ENCODE measurements around the gene MCRS1. TPM values are rescaled to one million over a fixed set of nuclear protein-coding genes. Genes with fewer than 3 reads are reported as not detected.
"Not testable (repeated sequence)": the region's sequence is repeated elsewhere in the genome, so short reads cannot be mapped to it uniquely, and the experiment has no call there.

Gene MCRS1
- total RNA-seq, 2 experiments from 2014 or later, result 83.8 to 83.9 TPM

GRCh38 chr12:49525942-49526341 is 42.0 kb downstream of the MCRS1 start:
- Mint-ChIP-seq H3K27me3 (no peaks in the 10 kb centered on the region), H3K4me3 (no peak overlapping the region), H3K9me3 (no peaks in the 10 kb centered on the region), H3K36me3 (peaks cover 2% of the 10 kb centered on the region), H3K4me1 (peaks cover 3% of the 10 kb centered on the region), H3K27ac (no peak overlapping the region)
- ATAC-seq (ENCODE audit: low read depth) (no peak), DNase-seq (no peak)
- POLR2A ChIA-PET, result no interaction called here

- Mint-ChIP-seq H3K27me3 (no peaks in the 10 kb centered on the region), H3K36me3 (peaks cover 2% of the 10 kb centered on the region), H3K9me3 (no peaks in the 10 kb centered on the region), H3K4me3 (no peak overlapping the region), H3K4me1 (peaks cover 3% of the 10 kb centered on the region), H3K27ac (no peak overlapping the region)
- DNase-seq (no peak), ATAC-seq (ENCODE audit: low read depth) (no peak)
- POLR2A ChIA-PET, result no interaction called here
Measured at GRCh38 chr12:49524660-49525324, 43.1 kb downstream of the MCRS1 start.

GRCh38 chr12:49521389-49521788 is 46.6 kb downstream of the MCRS1 start:
- H3K9me3 Mint-ChIP-seq, result no peaks in the 10 kb centered on the region
- no peak overlapping the region for H3K4me3 Mint-ChIP-seq
- peaks cover 2% of the 10 kb centered on the region for H3K4me1 Mint-ChIP-seq
- H3K27me3 Mint-ChIP-seq, result no peaks in the 10 kb centered on the region
- no peak overlapping the region for H3K27ac Mint-ChIP-seq
- POLR2A ChIA-PET, result no interaction called here
- peaks cover 2% of the 10 kb centered on the region for H3K36me3 Mint-ChIP-seq
- ATAC-seq (ENCODE audit: low read depth) (no peak), DNase-seq (no peak)

- no peak for ATAC-seq (ENCODE audit: low read depth)
- POLR2A ChIA-PET, result interaction anchor here (0.7 kb wide), 1 partner anchor 34 kb away, joined by 3 read pairs; no protein-coding TSS in a partner anchor
Measured at GRCh38 chr12:49519574-49519936, 48.4 kb downstream of the MCRS1 start.

GRCh38 chr12:49518914-49519573 is 48.9 kb downstream of the MCRS1 start:
- peaks cover 2% of the 10 kb centered on the region for H3K4me1 Mint-ChIP-seq
- no peak overlapping the region for H3K4me3 Mint-ChIP-seq
- no peaks in the 10 kb centered on the region for H3K27me3 Mint-ChIP-seq
- H3K36me3 Mint-ChIP-seq, result no peaks in the 10 kb centered on the region
- no peak overlapping the region for H3K27ac Mint-ChIP-seq
- no peaks in the 10 kb centered on the region for H3K9me3 Mint-ChIP-seq
- peak; percentile 33 for ATAC-seq (ENCODE audit: low read depth)
- no peak for DNase-seq
- POLR2A ChIA-PET, result no interaction called here

More at GRCh38 chr12:49519574-49519936, 48.4 kb downstream of the MCRS1 start:
- no peak overlapping the region for H3K27ac Mint-ChIP-seq
- no peaks in the 10 kb centered on the region for H3K36me3 Mint-ChIP-seq
- H3K4me3 Mint-ChIP-seq, result no peak overlapping the region
- H3K27me3 Mint-ChIP-seq, result no peaks in the 10 kb centered on the region
- H3K4me1 Mint-ChIP-seq, result peaks cover 2% of the 10 kb centered on the region
- H3K9me3 Mint-ChIP-seq, result no peaks in the 10 kb centered on the region
- DNase-seq, result no peak

GRCh38 chr12:49515266-49515665 is 52.7 kb downstream of the MCRS1 start:
- POLR2A ChIA-PET, result interaction anchor here (2.6 kb wide), 1 partner anchor 148 kb away, joined by 13 read pairs; the partner anchor contains the start of gene SPATS2
- Mint-ChIP-seq H3K27me3 (peaks cover 1% of the 10 kb centered on the region), H3K36me3 (no peaks in the 10 kb centered on the region), H3K9me3 (no peaks in the 10 kb centered on the region), H3K27ac (no peak overlapping the region), H3K4me3 (no peak overlapping the region), H3K4me1 (peaks cover 2% of the 10 kb centered on the region)
- ATAC-seq (ENCODE audit: low read depth) (no peak), DNase-seq (no peak)

- ATAC-seq (ENCODE audit: low read depth), result no peak
- no peak for DNase-seq
- Mint-ChIP-seq H3K4me3 (no peak overlapping the region), H3K27me3 (peaks cover 1% of the 10 kb centered on the region), H3K36me3 (no peaks in the 10 kb centered on the region), H3K4me1 (no peaks in the 10 kb centered on the region), H3K9me3 (no peaks in the 10 kb centered on the region), H3K27ac (no peak overlapping the region)
- POLR2A ChIA-PET, result interaction anchor here (2.4 kb wide), 1 partner anchor 154 kb away, joined by 13 read pairs; no protein-coding TSS in a partner anchor
Measured at GRCh38 chr12:49512546-49512945, 55.4 kb downstream of the MCRS1 start.

GRCh38 chr12:49511410-49511809 is 56.5 kb downstream of the MCRS1 start:
- no peak for ATAC-seq (ENCODE audit: low read depth)
- POLR2A ChIA-PET, result interaction anchor here (0.5 kb wide), 1 partner anchor 231 kb away, joined by 4 read pairs; no protein-coding TSS in a partner anchor
- peaks cover 1% of the 10 kb centered on the region for H3K27me3 Mint-ChIP-seq
- H3K4me1 Mint-ChIP-seq, result no peaks in the 10 kb centered on the region
- DNase-seq, result no peak
- H3K9me3 Mint-ChIP-seq, result no peaks in the 10 kb centered on the region
- H3K27ac Mint-ChIP-seq, result no peak overlapping the region
- H3K36me3 Mint-ChIP-seq, result no peaks in the 10 kb centered on the region
- no peak overlapping the region for H3K4me3 Mint-ChIP-seq

GRCh38 chr12:49509681-49510080 is 58.3 kb downstream of the MCRS1 start:
- H3K27me3 Mint-ChIP-seq; H3K36me3 Mint-ChIP-seq; H3K4me1 Mint-ChIP-seq; H3K9me3 Mint-ChIP-seq; POLR2A ChIA-PET; DNase-seq; H3K4me3 Mint-ChIP-seq; H3K27ac Mint-ChIP-seq; ATAC-seq (ENCODE audit: low read depth): not testable (repeated sequence)

Other genes starting within 250 kb of the MCRS1 start
- gene TROAP, start 244.9 kb downstream of the MCRS1 start, total RNA-seq, result 10 to 100 TPM; 73.8 to 80.4 TPM
- gene C1QL4, start 231.0 kb downstream of the MCRS1 start, total RNA-seq, result not detected
- under 1 TPM; 0.11 to 0.31 TPM for gene DNAJC22, start 221.3 kb downstream of the MCRS1 start, total RNA-seq
- 10 to 100 TPM; 12.1 to 13.3 TPM for gene SPATS2, start 200.7 kb downstream of the MCRS1 start, total RNA-seq
- gene KCNH3, start 29.1 kb downstream of the MCRS1 start, total RNA-seq, result 1 to 10 TPM; 5.4 to 5.8 TPM
- gene FAM186B, start 37.5 kb upstream of the MCRS1 start, total RNA-seq, result under 1 TPM; 0.11 to 0.20 TPM
- gene PRPF40B, start 55.4 kb upstream of the MCRS1 start, total RNA-seq, result 10 to 100 TPM; 16.5 to 18.0 TPM
- 10 to 100 TPM; 43.5 to 43.8 TPM for gene FMNL3, start 139.3 kb upstream of the MCRS1 start, total RNA-seq
- 100 to 1,000 TPM; 426 to 431 TPM for gene TMBIM6, start 173.4 kb upstream of the MCRS1 start, total RNA-seq